ENCODE results near the gene CPA5. TPM values are rescaled to one million over a fixed set of nuclear protein-coding genes. Genes with fewer than 3 reads are reported as not detected.
A peak's percentile ranks its signal among the peaks of the same experiment; 100 is the strongest.

Gene CPA5
- total RNA-seq, 1 donor from 2014 or later = not detected

GRCh38 chr7:130387306-130387627 is 42.7 kb downstream of the CPA5 start:
- H3K36me3 ChIP-seq = no peaks in the 10 kb centered on the region
- no peak for TF ChIP-seq CTCF (IDR thresholded peaks at IDR 0.05)
- H3K27ac ChIP-seq = no peak overlapping the region
- intact Hi-C loops (cut with DNase I) = no loop called here
- no peaks in the 10 kb centered on the region for H3K9me3 ChIP-seq
- ATAC-seq = no peak
- no peaks in the 10 kb centered on the region for H3K27me3 ChIP-seq (ENCODE audit: low read depth)
- DNase-seq = no peak
- no peaks in the 10 kb centered on the region for H3K4me1 ChIP-seq
- no peak overlapping the region for H3K4me3 ChIP-seq

- Histone ChIP-seq H3K36me3 (no peaks in the 10 kb centered on the region), H3K4me3 (no peak overlapping the region), H3K27me3 (ENCODE audit: low read depth) (no peaks in the 10 kb centered on the region), H3K9me3 (no peaks in the 10 kb centered on the region), H3K4me1 (no peaks in the 10 kb centered on the region), H3K27ac (no peak overlapping the region)
- intact Hi-C loops (cut with DNase I) = no loop called here
- DNase-seq (no peak), ATAC-seq (no peak)
- TF ChIP-seq CTCF (IDR thresholded peaks at IDR 0.05) = no peak
Measured at GRCh38 chr7:130387628-130388403, 43.2 kb downstream of the CPA5 start.

GRCh38 chr7:130388671-130389070 is 44.1 kb downstream of the CPA5 start:
- H3K27me3 ChIP-seq (ENCODE audit: low read depth) = no peaks in the 10 kb centered on the region
- no peak overlapping the region for H3K27ac ChIP-seq
- H3K4me3 ChIP-seq = no peak overlapping the region
- intact Hi-C loops (cut with DNase I) = no loop called here
- DNase-seq (no peak), ATAC-seq (no peak)
- TF ChIP-seq CTCF (IDR thresholded peaks at IDR 0.05) = no peak
- H3K4me1 ChIP-seq = no peaks in the 10 kb centered on the region
- no peaks in the 10 kb centered on the region for H3K36me3 ChIP-seq
- H3K9me3 ChIP-seq = no peaks in the 10 kb centered on the region

- Histone ChIP-seq H3K4me1 (no peaks in the 10 kb centered on the region), H3K27me3 (ENCODE audit: low read depth) (no peaks in the 10 kb centered on the region), H3K9me3 (no peaks in the 10 kb centered on the region), H3K27ac (no peak overlapping the region), H3K4me3 (no peak overlapping the region), H3K36me3 (no peaks in the 10 kb centered on the region)
- no peak for TF ChIP-seq CTCF (IDR thresholded peaks at IDR 0.05)
- intact Hi-C loops (cut with DNase I) = no loop called here
- ATAC-seq (no peak), DNase-seq (no peak)
Measured at GRCh38 chr7:130390486-130390885, 45.9 kb downstream of the CPA5 start.

- H3K4me1 ChIP-seq = peaks cover under 1% of the 10 kb centered on the region
- no peak overlapping the region for H3K4me3 ChIP-seq
- intact Hi-C loops (cut with DNase I) = no loop called here
- H3K36me3 ChIP-seq = no peaks in the 10 kb centered on the region
- peak overlapping the region; percentile 39 for H3K27ac ChIP-seq
- H3K9me3 ChIP-seq = no peaks in the 10 kb centered on the region
- ATAC-seq (peak in 1 of 2 donors; percentile 28), DNase-seq (no peak)
- H3K27me3 ChIP-seq (ENCODE audit: low read depth) = no peaks in the 10 kb centered on the region
- TF ChIP-seq CTCF (IDR thresholded peaks at IDR 0.05) = no peak
Measured at GRCh38 chr7:130393101-130393561, 48.5 kb downstream of the CPA5 start.

Measured in lower lobe of right lung (tissue), 2 donors.